ENCODE results near the gene SRPX. TPM values are rescaled to one million over a fixed set of nuclear protein-coding genes. Genes with fewer than 3 reads are reported as not detected.

The SRPX gene
- total RNA-seq, 1 donor from 2014 or later = 4.8 TPM

DNA sequence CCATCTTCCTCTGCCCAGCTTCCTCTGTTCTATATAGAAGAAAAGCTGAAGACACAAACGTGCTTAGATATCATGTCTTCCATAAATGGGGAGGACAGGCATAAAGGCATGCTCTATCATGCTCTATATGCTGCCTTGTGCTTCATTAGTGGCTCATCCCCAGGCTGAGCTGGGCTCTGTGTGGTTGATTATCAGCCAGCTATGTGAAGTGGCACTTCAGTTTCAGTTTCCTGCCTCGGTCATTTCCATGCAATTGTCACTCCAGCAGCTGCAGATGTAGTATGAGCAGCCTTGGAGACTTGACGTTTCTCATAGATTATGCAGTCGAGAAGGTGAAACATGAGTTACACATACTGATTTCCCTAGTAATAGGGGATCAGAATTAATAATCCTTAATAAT, 108.1 kb downstream of the SRPX start:
- H3K4me1 Mint-ChIP-seq = no peaks in the 10 kb centered on the region
- H3K79me2 ChIP-seq (ENCODE audit: low read depth) = no peaks in the 10 kb centered on the region
- H3K27me3 ChIP-seq = no peaks in the 10 kb centered on the region
- peaks cover 4% of the 10 kb centered on the region for H3K9me3 Mint-ChIP-seq
- H3K4me2 ChIP-seq = no peak overlapping the region
- TF ChIP-seq EZH2 (IDR thresholded peaks at IDR 0.05) = no peak
- TF ChIP-seq EZH2phosphoT487 (IDR thresholded peaks at IDR 0.05) = no peak
- TF ChIP-seq, protein P1, sequence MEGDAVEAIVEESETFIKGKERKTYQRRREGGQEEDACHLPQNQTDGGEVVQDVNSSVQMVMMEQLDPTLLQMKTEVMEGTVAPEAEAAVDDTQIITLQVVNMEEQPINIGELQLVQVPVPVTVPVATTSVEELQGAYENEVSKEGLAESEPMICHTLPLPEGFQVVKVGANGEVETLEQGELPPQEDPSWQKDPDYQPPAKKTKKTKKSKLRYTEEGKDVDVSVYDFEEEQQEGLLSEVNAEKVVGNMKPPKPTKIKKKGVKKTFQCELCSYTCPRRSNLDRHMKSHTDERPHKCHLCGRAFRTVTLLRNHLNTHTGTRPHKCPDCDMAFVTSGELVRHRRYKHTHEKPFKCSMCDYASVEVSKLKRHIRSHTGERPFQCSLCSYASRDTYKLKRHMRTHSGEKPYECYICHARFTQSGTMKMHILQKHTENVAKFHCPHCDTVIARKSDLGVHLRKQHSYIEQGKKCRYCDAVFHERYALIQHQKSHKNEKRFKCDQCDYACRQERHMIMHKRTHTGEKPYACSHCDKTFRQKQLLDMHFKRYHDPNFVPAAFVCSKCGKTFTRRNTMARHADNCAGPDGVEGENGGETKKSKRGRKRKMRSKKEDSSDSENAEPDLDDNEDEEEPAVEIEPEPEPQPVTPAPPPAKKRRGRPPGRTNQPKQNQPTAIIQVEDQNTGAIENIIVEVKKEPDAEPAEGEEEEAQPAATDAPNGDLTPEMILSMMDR (IDR thresholded peaks at IDR 0.05) = no peak
- no peak for DNase-seq (ENCODE audit: low spot score)
- H3K27me3 Mint-ChIP-seq (ENCODE audit: insufficient read depth, low read depth) = no peaks in the 10 kb centered on the region
- peaks cover 6% of the 10 kb centered on the region for H3K9me3 ChIP-seq (ENCODE audit: low read depth)
- H3K4me3 ChIP-seq = no peak overlapping the region
- no peak overlapping the region for H2AFZ ChIP-seq (replicated peaks)
- H3K27ac Mint-ChIP-seq = no peak overlapping the region
- H4K20me1 ChIP-seq (ENCODE audit: low read depth) = no peaks in the 10 kb centered on the region
- no peaks in the 10 kb centered on the region for H3K4me1 ChIP-seq
- no peak overlapping the region for H3K4me3 Mint-ChIP-seq
- no peaks in the 10 kb centered on the region for H3F3A ChIP-seq (ENCODE audit: low read depth)
- H3K36me3 ChIP-seq = no peaks in the 10 kb centered on the region
- H3K27ac ChIP-seq = no peak overlapping the region
- H3K9ac ChIP-seq = no peak overlapping the region
- H3K36me3 Mint-ChIP-seq = no peaks in the 10 kb centered on the region

DNA sequence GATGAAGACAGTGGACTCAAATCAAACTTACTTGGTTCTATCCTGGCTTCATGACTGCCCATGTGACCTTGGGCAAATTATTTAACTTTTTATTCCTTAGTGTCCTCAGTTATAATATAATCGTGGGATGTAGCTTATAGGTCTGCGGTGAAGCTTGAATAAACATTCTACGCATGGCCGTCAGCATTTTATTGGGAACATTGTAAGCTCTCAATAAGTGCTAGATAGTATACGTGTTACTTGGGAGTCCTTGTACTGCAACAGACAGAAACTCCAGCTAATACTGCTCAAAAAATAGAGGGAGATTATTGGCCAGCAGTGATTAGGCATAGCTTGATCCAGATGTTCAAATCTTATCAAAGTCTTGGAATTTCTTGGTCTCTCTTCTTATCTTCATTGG, 109.5 kb downstream of the SRPX start:
- no peak overlapping the region for H3K27ac ChIP-seq
- Mint-ChIP-seq H3K4me3 (no peak overlapping the region), H3K27ac (no peak overlapping the region), H3K36me3 (no peaks in the 10 kb centered on the region), H3K27me3 (ENCODE audit: insufficient read depth, low read depth) (no peaks in the 10 kb centered on the region), H3K9me3 (peaks cover 4% of the 10 kb centered on the region), H3K4me1 (no peaks in the 10 kb centered on the region)
- no peak for DNase-seq (ENCODE audit: low spot score)
- H3K36me3 ChIP-seq = no peaks in the 10 kb centered on the region
- no peak overlapping the region for H3K4me2 ChIP-seq
- no peaks in the 10 kb centered on the region for H3K27me3 ChIP-seq
- TF ChIP-seq, protein P1 (IDR thresholded peaks at IDR 0.05) = no peak
- TF ChIP-seq EZH2phosphoT487 (IDR thresholded peaks at IDR 0.05) (no peak), EZH2 (IDR thresholded peaks at IDR 0.05) (no peak)
- no peak overlapping the region for H3K9ac ChIP-seq
- no peaks in the 10 kb centered on the region for H3K4me1 ChIP-seq
- H3K79me2 ChIP-seq (ENCODE audit: low read depth) = no peaks in the 10 kb centered on the region
- no peaks in the 10 kb centered on the region for H4K20me1 ChIP-seq (ENCODE audit: low read depth)
- no peak overlapping the region for H3K4me3 ChIP-seq
- H3F3A ChIP-seq (ENCODE audit: low read depth) = no peaks in the 10 kb centered on the region
- peaks cover 6% of the 10 kb centered on the region for H3K9me3 ChIP-seq (ENCODE audit: low read depth)
- no peak overlapping the region for H2AFZ ChIP-seq (replicated peaks)

DNA sequence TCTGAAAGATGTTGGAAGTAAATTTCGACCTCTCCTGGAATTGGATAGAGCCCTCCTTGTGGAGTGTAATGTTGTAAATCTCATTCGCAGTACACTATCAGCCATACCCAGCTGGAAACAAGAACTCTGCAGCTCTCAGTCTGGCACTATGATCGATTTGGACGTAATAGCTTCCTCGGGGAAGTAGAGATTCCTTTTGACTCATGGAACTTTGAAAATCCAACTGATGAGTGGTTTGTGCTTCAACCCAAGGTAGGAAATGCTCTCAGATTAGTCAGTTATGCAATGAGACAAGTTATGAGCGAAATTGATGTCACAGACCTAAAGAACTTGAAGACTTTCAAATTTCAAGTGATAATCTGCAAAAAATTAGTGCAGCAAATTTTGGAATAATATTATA, 110.4 kb downstream of the SRPX start:
- H3F3A ChIP-seq (ENCODE audit: low read depth) = no peaks in the 10 kb centered on the region
- no peak for TF ChIP-seq EZH2phosphoT487 (IDR thresholded peaks at IDR 0.05)
- no peak for TF ChIP-seq EZH2 (IDR thresholded peaks at IDR 0.05)
- TF ChIP-seq, protein P1 (IDR thresholded peaks at IDR 0.05) = no peak
- Mint-ChIP-seq H3K27me3 (ENCODE audit: insufficient read depth, low read depth) (no peaks in the 10 kb centered on the region), H3K4me3 (no peak overlapping the region), H3K4me1 (no peaks in the 10 kb centered on the region), H3K27ac (no peak overlapping the region), H3K9me3 (no peaks in the 10 kb centered on the region), H3K36me3 (no peaks in the 10 kb centered on the region)
- no peak overlapping the region for H3K9ac ChIP-seq
- no peaks in the 10 kb centered on the region for H3K36me3 ChIP-seq
- H4K20me1 ChIP-seq (ENCODE audit: low read depth) = no peaks in the 10 kb centered on the region
- H3K79me2 ChIP-seq (ENCODE audit: low read depth) = no peaks in the 10 kb centered on the region
- no peak for DNase-seq (ENCODE audit: low spot score)
- H2AFZ ChIP-seq (replicated peaks) = no peak overlapping the region
- H3K27ac ChIP-seq = no peak overlapping the region
- H3K27me3 ChIP-seq = no peaks in the 10 kb centered on the region
- H3K9me3 ChIP-seq (ENCODE audit: low read depth) = no peaks in the 10 kb centered on the region
- H3K4me2 ChIP-seq = no peak overlapping the region
- no peak overlapping the region for H3K4me3 ChIP-seq
- no peaks in the 10 kb centered on the region for H3K4me1 ChIP-seq
